NCI-H460 (cell line): Measurements from ENCODE around the gene TMEFF2. TPM values are rescaled to one million over a fixed set of nuclear protein-coding genes. Genes with fewer than 3 reads are reported as not detected.

Experiments
- DNase-seq: peaks from one replicate; pipeline ENCODE4 v3.0.0-alpha.2; 2016; ENCODE audit warnings: low read depth; ENCODE audit errors: extremely low read depth
- total RNA-seq: library from RNA; depleted of rRNA; stranded (reverse); fragments of >200 nt; shearing (Covaris generic); gene quantifications from 2 replicates; pipeline ENCODE4 v1.2.3, GENCODE V29; 2014

Gene TMEFF2
- total RNA-seq, 1 experiment from 2014 or later = not detected

DNA sequence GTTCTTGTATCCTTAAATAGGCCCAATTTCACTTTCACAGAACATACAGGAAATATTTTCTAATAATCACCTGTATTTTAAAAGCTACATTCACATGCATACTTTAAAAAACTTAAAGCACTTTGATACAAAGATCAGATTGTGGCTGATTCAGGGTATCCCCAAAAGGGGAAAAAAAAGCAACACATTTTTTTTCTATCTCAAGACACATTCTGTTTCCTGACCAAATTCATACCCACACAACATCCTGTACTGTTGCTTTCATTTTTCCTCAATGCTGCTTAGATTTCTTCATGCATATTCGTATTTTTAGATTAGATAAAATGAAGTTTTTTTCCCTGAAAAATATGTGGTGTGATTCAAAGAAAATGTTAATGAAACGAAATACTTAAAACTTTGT, 122.5 kb downstream of the TMEFF2 start:
- DNase-seq = no peak

DNA sequence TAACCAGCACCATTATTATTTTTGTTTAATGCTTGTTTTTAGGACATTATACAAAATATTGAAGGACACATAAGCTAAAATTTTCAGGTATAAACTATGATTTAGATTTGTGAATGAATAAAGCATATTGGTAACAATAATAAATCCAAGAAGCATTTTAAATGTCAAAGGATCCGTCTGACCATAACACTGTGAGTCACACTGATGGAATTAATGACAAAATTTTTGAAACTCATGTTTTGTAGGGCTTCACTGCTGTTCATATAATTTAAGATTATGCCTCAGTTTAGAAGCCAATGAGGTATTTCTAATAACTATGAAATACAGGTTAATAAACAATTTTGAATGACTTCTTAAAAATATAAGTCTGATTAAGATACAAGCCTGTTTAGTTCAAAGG, 124.6 kb downstream of the TMEFF2 start:
- no peak for DNase-seq

DNA sequence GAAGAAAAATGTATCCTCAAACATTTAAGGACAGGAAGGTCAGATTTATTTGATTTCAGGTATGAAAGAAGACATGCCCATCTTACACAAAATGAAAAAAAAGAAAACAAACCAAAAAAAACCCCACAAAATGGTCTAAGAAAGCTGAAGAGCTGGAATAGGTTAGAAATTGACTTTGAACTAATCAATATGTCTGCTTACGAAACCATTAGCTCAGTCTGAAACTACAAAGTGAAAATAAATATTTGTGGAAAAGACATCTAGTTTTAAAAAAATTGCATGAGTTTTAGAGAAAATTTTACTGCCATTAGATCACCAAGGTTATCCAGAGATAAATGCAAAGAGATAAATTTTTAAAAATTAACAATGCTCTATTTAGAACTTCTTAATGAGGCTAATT, 125.3 kb downstream of the TMEFF2 start:
- DNase-seq = no peak

DNA sequence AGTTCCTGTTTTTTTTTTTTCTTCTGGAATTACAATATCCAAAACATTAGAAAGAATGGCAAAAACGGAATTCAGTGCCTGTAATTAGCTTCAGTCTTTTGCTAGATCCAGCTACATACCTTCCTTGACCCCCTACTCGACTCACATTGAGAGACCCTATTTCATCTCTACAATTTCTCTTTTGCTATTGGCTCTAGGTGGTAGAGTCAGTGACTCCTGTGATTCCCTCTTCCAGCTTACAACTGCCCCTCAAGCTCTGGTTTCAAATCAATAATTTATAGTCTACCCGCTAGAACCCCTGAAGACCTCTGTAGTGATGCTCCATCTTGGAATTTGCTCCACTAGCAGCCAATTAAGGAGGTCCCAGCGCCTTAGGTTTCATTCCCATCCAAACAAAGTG, 125.8 kb downstream of the TMEFF2 start:
- DNase-seq = no peak

DNA sequence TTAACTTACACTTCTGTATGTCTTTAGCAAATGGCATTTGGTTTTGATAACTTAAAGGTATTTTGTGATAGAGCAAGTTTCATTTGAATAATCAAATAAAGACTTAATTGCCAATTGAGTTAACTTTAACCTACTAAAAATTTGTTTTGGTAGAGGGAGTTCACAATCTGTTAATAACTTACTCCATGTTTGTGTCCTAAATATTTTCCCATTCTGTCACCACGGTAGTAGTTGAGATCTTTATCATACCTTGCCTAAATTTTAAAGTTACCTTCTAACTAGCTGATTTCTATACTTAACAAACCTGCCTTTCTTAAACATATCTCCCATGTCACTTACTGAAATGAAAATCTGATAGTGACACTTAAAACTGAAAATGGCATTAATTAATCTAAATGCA, 127.1 kb downstream of the TMEFF2 start:
- no peak for DNase-seq

DNA sequence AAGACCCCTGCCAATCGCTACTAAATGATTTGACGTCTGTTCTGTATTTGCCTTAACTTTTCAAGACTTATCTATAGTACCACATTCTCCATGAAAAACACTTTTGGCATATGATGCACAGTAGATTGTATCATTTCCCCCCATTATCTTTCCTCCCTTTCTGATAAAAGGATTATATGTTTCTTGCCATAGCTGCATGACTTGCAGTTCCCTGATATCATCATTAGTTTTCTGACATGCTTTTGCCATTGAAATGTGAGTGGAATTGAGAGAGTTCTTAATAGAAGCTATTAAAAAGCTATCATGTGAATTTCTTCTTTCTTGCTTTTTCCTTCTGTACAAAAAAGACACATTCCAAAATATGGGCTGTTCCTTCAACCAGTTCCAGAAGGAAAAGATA, 130.3 kb downstream of the TMEFF2 start:
- DNase-seq = no peak

DNA sequence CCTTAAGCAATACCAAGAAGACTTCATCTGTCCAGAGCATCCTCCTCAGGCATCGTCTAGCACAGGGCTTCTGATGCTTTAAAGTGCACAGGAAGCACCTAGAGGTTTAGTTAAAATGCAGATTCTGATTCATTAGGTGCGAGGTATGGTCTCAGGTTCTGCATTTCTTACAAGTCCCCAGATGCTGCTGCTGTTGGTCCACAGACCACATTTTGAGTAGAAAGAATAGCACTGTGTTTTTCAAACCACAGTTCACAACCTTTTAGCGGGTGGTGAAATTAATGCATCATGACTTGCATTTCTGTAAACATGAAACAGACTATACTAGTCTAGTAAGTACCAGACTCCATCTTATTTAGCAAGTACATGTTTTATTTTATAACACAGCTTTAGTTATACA, 134.6 kb downstream of the TMEFF2 start:
- peak; percentile 14 for DNase-seq

DNA sequence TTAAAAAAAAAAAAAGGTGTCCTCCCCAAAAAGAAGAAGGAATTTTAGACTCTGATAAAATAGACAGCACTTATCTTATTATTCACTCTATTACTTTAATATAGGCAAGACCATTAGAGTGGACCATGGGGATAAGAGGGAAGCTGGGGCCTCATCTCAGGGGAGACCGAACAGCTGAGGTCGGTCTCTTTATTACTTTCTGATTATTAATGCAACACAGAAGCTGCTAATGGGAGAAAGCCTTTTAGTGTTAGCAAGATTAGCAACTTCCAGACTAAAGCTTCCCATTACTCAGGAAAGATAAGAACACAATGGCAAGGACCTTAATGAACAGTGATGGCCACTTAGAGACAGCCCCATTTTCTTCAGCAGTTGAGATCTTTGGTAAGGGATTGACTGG, 135.5 kb downstream of the TMEFF2 start:
- no peak for DNase-seq

DNA sequence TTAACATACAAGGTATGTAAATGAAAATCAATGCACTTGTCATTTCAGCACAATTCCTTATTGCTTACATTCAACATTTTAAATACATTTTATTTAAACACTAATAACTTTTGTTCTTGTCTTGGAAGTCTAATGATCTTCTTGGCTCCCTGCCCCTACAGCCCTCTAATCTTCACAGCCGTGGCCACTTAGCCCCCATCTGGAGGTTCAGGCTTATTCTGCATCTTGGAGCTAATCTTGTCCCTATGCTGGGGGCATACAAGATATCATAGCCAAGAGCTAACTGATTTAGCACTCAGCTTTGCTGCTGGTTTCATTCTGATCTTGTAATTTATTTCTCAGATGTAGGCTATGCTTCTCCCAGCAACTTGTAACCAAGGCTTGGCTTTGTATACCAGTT, 140.8 kb downstream of the TMEFF2 start:
- no peak for DNase-seq

DNA sequence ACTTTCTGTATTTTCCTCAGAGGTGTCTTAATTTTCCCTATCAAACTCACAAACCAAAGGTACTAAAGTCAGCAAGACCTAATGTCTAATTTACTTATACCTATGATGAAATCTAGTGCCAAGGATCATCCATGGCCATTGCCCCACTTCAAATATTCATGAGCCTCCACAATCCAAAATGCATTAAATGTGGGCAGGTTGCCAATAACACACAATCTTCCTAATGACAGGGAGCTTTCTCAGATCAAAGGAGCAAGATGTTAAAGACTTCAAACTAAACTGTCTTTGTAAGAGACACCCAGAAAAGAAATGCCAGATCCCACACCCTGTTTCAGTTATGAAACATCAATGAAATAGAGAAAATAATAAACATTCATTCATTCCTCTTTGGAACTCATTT, 143.2 kb downstream of the TMEFF2 start:
- no peak for DNase-seq

DNA sequence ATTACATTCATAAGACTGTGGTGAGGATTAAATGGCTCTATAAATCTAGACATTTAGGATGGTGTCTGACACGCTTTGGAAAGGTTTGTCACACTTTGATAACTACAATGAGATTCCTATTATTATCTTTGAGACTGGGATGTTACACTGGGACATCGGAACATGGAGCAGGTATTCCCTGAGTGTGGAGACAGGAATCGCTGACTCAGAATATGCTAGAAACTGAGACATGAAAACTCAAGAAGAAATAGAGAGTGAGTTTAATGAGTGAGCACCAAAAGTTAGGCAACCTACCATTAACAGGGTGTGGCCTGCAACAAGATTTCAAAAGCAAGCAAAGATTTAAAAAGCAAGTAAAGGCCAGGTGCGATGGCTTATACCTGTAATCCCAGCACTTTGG, 145.4 kb downstream of the TMEFF2 start:
- no peak for DNase-seq

DNA sequence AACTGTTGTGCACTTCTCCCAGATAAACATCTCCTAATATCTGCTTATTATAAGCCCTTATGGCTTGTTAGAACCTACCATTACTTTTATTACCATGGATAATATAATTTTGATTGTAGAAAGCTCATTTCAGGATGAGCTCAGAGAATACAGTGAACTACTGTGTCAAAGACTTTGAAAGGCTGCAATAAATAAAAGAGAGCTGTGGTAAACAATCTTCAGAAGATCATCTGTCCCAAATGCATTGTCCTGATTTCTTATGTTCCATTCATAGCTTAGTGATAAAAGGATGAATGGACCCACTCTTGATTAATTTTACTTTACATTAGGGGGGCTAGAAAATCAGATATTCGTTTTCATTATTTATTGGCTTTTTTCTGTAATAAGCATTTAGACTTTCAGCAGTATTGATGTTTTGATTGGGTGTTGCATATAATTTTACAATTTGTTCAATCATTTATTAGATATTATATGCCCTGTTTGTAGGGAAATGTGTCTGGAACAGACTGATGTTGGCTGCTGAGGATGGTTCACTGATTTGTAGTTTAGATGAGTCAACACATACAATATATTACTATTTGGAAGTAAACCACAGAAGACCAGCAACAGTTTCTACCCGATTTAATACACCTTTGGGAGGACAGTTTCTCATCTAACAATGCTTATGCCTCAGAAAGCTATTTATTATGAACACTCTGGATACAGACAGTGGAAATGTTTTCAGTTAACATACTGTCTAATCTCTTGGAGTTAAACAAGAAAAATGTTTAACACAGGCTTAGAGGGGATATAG, 147.2 kb downstream of the TMEFF2 start:
- DNase-seq = no peak

DNA sequence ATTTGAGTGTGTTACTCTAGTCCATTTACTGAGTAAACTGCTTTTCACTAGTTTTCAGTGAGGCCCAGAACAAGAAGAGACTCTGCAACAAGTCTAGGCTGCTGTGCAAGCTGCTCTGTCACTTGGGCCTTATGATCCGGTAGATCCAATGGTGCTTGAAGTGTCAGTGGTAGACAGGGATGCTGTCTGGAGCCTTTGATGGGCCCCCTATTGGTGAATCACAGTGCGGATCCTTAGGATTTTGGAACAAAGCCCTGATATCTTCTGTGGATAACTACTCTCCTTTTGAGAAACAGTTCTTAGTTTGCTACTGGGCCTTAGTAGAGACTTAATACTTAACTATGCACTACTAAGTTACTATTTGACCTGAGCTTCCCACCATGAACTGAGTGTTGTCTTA, 150.2 kb downstream of the TMEFF2 start:
- no peak for DNase-seq

DNA sequence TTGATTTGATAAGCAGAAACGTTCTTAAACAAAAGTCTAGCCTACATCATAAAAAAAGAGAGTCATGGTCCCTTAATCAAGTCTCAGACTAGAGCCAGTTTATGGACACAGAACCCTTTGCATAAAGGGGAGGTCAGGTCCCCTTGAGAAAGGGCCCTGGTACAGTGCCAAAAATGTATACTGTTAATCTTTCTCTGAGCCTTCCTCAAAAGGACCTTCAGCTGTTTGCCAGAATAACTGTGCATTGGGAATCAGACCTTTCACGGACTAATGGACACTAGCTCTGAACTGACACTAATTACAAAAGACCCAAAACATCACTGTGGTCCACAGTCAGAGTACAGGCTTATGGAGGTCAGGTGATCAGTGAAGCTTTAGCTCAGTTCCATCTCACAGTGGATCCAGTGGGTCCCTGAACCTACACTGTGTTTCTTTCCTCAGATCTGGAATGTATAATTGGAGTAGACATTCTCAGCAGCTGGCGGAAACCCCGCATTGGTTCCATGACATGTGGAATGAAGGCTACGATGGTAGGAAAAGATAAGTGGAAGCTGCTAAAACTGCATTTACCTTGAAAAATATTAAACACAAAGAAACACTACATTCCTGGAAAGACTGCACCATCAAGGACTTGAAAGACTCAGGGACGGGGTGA, 151.4 kb downstream of the TMEFF2 start:
- no peak for DNase-seq

DNA sequence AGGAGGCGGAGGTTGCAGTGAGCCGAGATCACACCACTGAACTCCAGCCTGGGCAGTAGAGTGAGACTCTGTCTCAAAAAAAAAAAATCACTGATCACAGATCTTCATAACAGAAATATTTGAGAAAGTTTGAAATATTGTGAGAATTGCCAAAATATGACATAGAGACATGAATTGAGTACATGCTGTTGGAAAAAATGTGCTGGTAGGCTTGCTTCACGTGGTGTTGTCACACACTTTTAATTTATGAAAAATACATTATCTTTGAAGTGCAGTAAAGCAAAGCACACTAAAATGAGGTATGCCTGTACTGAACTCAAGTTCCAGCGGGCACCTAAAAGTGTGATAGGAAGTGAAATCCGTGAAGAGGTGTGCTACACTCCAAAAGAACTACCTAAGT, 152.6 kb downstream of the TMEFF2 start:
- no peak for DNase-seq

DNA sequence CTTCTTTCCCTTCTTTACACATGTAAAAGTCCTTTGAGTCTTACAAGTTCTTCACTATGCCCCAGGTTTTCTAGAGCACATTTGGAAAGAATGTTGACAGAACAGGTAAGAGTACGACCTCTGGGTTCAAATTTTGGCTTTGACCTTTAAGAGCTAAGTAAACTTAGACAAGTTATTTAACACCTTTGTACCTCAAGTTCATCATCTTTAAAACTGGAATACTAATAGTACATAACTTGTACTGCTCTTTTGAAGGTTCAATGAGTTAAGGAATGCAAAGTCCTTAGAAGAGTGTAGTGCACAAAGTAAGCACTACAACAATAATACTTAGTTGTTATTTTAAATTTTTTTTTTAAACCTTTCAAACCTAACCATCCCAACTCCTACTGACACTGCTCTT, 156.6 kb downstream of the TMEFF2 start:
- DNase-seq = no peak

DNA sequence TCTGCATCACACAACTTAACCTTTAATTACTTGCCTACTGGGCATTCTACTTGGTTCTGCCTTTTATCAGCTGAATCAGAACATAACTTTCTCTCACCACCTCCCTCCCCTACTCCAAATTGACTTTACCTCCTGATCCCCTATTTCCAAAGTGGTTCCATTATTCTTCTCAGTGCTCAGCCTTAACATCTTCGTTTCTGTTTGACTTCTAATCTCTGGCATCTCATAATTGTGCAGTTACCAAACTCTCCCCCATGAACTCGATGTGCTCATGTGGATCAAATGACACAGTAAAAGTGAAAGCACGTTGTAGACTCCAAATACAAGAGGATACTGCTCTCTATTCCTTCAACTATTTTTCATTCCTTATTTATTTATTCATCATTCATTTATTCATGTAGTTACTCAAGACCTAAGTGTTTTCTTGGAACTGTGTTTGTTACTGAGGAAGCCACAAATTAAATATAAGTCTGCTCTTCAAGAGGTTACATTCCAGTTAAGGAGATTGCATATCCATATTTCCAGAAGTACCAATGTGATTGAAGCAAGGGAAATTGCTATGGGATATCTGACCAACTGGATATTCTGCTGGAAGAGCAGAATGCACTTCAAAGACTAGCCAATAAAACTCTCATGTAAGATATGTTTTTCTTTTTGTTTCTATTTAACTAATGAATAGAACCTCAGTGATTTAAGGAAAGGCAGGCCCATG, 158.8 kb downstream of the TMEFF2 start:
- DNase-seq = no peak

DNA sequence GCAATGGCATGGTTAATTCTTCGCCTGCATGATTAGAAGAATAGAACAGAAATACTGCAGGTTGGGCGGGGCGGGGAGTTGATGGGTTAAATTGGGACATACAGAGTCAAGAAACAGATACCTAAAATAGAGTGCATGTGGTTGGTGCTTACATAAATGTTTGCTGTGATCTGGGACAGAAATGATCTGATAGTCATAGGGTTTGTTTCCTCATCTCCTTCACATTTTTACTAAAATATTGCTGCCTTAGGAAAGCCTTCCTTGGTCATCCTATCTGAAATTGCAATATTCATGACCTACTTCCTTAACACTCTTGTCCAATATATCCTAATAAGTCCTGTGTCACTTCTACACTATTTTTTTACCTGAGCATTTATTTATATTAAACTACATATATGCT, 163.9 kb downstream of the TMEFF2 start:
- no peak for DNase-seq

DNA sequence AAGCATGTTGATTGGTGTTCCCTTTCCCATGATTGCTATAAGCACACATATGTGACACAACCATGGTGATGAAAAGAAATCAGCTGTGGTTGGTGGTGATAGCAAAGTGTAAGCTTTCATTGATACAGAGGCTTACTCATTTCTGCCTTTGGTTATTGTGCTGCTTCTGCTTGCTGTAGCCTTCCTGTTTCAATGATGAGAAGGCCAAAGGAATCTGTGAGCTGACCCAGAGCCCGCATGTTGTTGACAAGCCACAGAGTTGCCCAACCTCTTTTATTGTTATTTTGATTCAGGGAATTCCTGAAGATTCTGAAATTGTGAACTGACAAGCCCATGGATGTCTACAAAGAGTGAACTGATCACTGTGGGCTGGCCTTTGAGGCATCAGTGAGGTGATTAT, 164.4 kb downstream of the TMEFF2 start:
- DNase-seq = no peak

DNA sequence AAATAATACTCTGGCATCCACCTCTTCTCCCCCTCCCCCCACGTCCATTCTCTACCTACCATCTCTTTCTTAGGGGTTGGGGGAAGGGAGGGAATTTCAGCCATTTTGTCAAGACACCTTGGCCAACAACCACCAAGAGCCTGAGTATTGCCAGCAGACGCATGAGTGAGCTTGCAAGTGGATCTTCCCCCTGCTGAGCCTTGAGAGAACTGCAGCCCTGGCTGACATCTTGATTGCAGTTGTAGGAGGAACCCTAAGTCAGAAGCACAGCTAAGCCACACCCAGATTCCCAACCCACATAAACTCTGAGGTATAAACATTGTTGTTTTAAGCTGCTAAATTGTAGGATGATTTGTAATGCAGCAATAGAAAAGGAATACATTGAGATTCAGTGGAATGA, 165.6 kb downstream of the TMEFF2 start:
- DNase-seq = no peak

DNA sequence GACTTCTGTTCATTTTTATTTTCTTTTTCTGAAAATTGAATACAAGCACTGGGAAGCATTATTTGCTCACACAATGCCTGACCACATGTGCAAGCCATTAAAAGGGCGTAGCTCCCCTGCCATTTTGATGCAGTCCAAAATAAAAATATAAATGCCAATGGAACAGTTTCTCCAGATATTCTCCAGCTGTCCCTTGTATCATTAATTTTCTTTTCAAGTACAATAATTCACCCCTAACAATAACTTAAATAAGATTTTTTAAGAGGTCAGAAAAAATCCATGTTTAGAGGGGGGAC, 168.0 kb downstream of the TMEFF2 start:
- no peak for DNase-seq
